Astrocyte (in vitro differentiated cells and primary cell): Measurements from ENCODE around the gene TGFB1I1. TPM values are rescaled to one million over a fixed set of nuclear protein-coding genes. Genes with fewer than 3 reads are reported as not detected.
A peak's percentile ranks its signal among the peaks of the same experiment; 100 is the strongest.

Source experiments
- DNase-seq: peaks from one replicate; pipeline ENCODE4 v3.0.0-alpha.2; 2010; ENCODE audit warnings: low read depth
- FAIRE-seq: peaks from 2 replicates; lab custom pipeline; 2011; peaks lifted over from hg19 to GRCh38; lab: Jason Lieb, UNC
- H2AFZ ChIP-seq: 2 replicates; pipeline ENCODE4 v1.6.0; 2012; ENCODE audit warnings: low read depth, low read length, inconsistent platforms
- H3K27ac ChIP-seq: 2 replicates; pipeline ENCODE4 v1.5.1; 2011; ENCODE audit warnings: low read depth, low read length, inconsistent platforms
- H3K27me3 ChIP-seq: 2 replicates; pipeline ENCODE4 v1.6.0; 2011; ENCODE audit warnings: low read length, inconsistent platforms; ENCODE audit not compliant: insufficient read depth
- H3K36me3 ChIP-seq: 2 replicates; pipeline ENCODE4 v1.5.1; 2011; ENCODE audit warnings: low read length, inconsistent platforms; ENCODE audit not compliant: insufficient read depth
- H3K4me1 ChIP-seq: 2 replicates; pipeline ENCODE4 v1.5.1; 2011; ENCODE audit warnings: low read length, inconsistent platforms; ENCODE audit not compliant: insufficient read depth
- H3K4me2 ChIP-seq: 2 replicates; pipeline ENCODE4 v1.6.0; 2012; ENCODE audit warnings: low read length, inconsistent platforms
- H3K4me3 ChIP-seq: 2 replicates; pipeline ENCODE4 v1.5.1; 2011; ENCODE audit warnings: low read depth, mild to moderate bottlenecking, low read length, inconsistent platforms; ENCODE audit not compliant: insufficient read depth
- H3K79me2 ChIP-seq: 2 replicates; pipeline ENCODE4 v1.6.0; 2012; ENCODE audit warnings: mild to moderate bottlenecking, low read length, inconsistent platforms; ENCODE audit not compliant: insufficient read depth
- H3K9ac ChIP-seq: 2 replicates; pipeline ENCODE4 v1.6.0; 2012; ENCODE audit warnings: mild to moderate bottlenecking, low read length, inconsistent platforms
- H3K9me3 ChIP-seq: 2 replicates; pipeline ENCODE4 v1.5.1; 2012; ENCODE audit warnings: low read depth, mild to moderate bottlenecking, low read length, inconsistent platforms; ENCODE audit not compliant: insufficient read depth
- H4K20me1 ChIP-seq: 2 replicates; pipeline ENCODE4 v1.6.0; 2012; ENCODE audit warnings: low read length, inconsistent platforms; ENCODE audit not compliant: insufficient read depth
- H3K27ac Mint-ChIP-seq: one replicate; pipeline ENCODE4 v1.8.0; 2021; ENCODE audit warnings: mild to moderate bottlenecking, mixed read lengths; ENCODE audit not compliant: unreplicated experiment
- H3K27me3 Mint-ChIP-seq: one replicate; pipeline ENCODE4 v1.8.0; 2021; ENCODE audit warnings: low read depth, mixed read lengths; ENCODE audit not compliant: unreplicated experiment
- H3K36me3 Mint-ChIP-seq: one replicate; pipeline ENCODE4 v1.8.0; 2021; ENCODE audit warnings: low read depth, mixed read lengths; ENCODE audit not compliant: unreplicated experiment
- H3K4me1 Mint-ChIP-seq: one replicate; pipeline ENCODE4 v1.8.0; 2021; ENCODE audit warnings: low read depth, mixed read lengths; ENCODE audit not compliant: unreplicated experiment
- H3K4me3 Mint-ChIP-seq: one replicate; pipeline ENCODE4 v1.8.0; 2021; ENCODE audit warnings: mild to moderate bottlenecking, moderate library complexity, mixed read lengths; ENCODE audit not compliant: unreplicated experiment
- H3K9me3 Mint-ChIP-seq: one replicate; pipeline ENCODE4 v1.8.0; 2021; ENCODE audit warnings: mild to moderate bottlenecking, mixed read lengths; ENCODE audit not compliant: unreplicated experiment
- EZH2 ChIP-seq: IDR thresholded peaks from 2 replicates; pipeline ENCODE4 v1.6.1; 2012; ENCODE audit warnings: mild to moderate bottlenecking, low read length, inconsistent platforms; ENCODE audit not compliant: insufficient read depth
- total RNA-seq: library from RNA; stranded (reverse); gene quantifications from 2 replicates; pipeline ENCODE4 v1.2.1, GENCODE V29; 2021
- TF ChIP-seq, protein P1 (sequence below): IDR thresholded peaks from 2 replicates; pipeline ENCODE4 v1.5.1; 2011; ENCODE audit warnings: low read depth, mild to moderate bottlenecking, inconsistent platforms, low read length, moderate library complexity; ENCODE audit not compliant: insufficient read depth

Gene TGFB1I1
- total RNA-seq, 1 donor from 2014 or later, result 124 TPM

GRCh38 chr16:31456988-31457360, 15.0 kb upstream of the TGFB1I1 start:
- Histone ChIP-seq H3K4me2 (peak overlapping the region; percentile 89), H3K79me2 (peaks cover 56% of the 10 kb centered on the region), H3K36me3 (no peaks in the 10 kb centered on the region), H3K9me3 (no peaks in the 10 kb centered on the region), H3K4me3 (no peak overlapping the region), H3K4me1 (peaks cover 55% of the 10 kb centered on the region), H4K20me1 (peaks cover 45% of the 10 kb centered on the region), H3K9ac (no peak overlapping the region), H3K27me3 (no peaks in the 10 kb centered on the region), H2AFZ (no peak overlapping the region), H3K27ac (no peak overlapping the region)
- no peaks in the 10 kb centered on the region for H3K27me3 Mint-ChIP-seq
- peaks cover 38% of the 10 kb centered on the region for H3K4me1 Mint-ChIP-seq
- peaks cover 2% of the 10 kb centered on the region for H3K36me3 Mint-ChIP-seq
- H3K27ac Mint-ChIP-seq, result peak overlapping the region; percentile 34
- DNase-seq, result no peak
- TF ChIP-seq EZH2, result no peak
- TF ChIP-seq, protein P1, sequence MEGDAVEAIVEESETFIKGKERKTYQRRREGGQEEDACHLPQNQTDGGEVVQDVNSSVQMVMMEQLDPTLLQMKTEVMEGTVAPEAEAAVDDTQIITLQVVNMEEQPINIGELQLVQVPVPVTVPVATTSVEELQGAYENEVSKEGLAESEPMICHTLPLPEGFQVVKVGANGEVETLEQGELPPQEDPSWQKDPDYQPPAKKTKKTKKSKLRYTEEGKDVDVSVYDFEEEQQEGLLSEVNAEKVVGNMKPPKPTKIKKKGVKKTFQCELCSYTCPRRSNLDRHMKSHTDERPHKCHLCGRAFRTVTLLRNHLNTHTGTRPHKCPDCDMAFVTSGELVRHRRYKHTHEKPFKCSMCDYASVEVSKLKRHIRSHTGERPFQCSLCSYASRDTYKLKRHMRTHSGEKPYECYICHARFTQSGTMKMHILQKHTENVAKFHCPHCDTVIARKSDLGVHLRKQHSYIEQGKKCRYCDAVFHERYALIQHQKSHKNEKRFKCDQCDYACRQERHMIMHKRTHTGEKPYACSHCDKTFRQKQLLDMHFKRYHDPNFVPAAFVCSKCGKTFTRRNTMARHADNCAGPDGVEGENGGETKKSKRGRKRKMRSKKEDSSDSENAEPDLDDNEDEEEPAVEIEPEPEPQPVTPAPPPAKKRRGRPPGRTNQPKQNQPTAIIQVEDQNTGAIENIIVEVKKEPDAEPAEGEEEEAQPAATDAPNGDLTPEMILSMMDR, result no peak
- peak overlapping the region; percentile 66 for H3K4me3 Mint-ChIP-seq
- FAIRE-seq, result no peak
- no peaks in the 10 kb centered on the region for H3K9me3 Mint-ChIP-seq

GRCh38 chr16:31458073-31458843, 13.7 kb upstream of the TGFB1I1 start:
- peak overlapping the region; percentile 89 for H3K4me3 Mint-ChIP-seq
- H3K4me1 Mint-ChIP-seq, result peaks cover 29% of the 10 kb centered on the region
- no peaks in the 10 kb centered on the region for H3K27me3 Mint-ChIP-seq
- H3K9ac ChIP-seq, result peak overlapping the region; percentile 97
- peak overlapping the region; percentile 59 for H3K27ac Mint-ChIP-seq
- no peaks in the 10 kb centered on the region for H3K9me3 ChIP-seq
- peaks cover 2% of the 10 kb centered on the region for H3K36me3 Mint-ChIP-seq
- H3K4me2 ChIP-seq, result peak overlapping the region; percentile 89
- H3K4me1 ChIP-seq, result peaks cover 44% of the 10 kb centered on the region
- H3K9me3 Mint-ChIP-seq, result no peaks in the 10 kb centered on the region
- peaks cover 2% of the 10 kb centered on the region for H3K36me3 ChIP-seq
- DNase-seq (peak; percentile 49), FAIRE-seq (no peak)
- H3K27ac ChIP-seq, result peak overlapping the region; percentile 99
- H4K20me1 ChIP-seq, result peaks cover 42% of the 10 kb centered on the region
- H3K27me3 ChIP-seq, result no peaks in the 10 kb centered on the region
- TF ChIP-seq, protein P1, result no peak
- no peak for TF ChIP-seq EZH2
- peak overlapping the region; percentile 77 for H3K4me3 ChIP-seq
- peak overlapping the region; percentile 94 for H2AFZ ChIP-seq
- peaks cover 56% of the 10 kb centered on the region for H3K79me2 ChIP-seq
